NB4 (cell line): ENCODE measurements around the gene CDC42.

Source experiments
- DNase-seq: peaks from one replicate; pipeline ENCODE4 v3.0.0; 2010; ENCODE audit warnings: low read depth
- H3K4me3 ChIP-seq: one replicate; pipeline ENCODE4 v1.5.1; 2011; ENCODE audit warnings: mild to moderate bottlenecking, low read depth, low read length, moderate library complexity
- CTCF ChIP-seq: IDR thresholded peaks from one replicate; pipeline ENCODE4 v1.5.1; 2012; ENCODE audit warnings: low read depth, low read length
- MAX ChIP-seq: IDR thresholded peaks from 2 replicates; pipeline ENCODE4 v1.6.1; 2011; ENCODE audit warnings: low read depth, low read length
- MYC ChIP-seq: IDR thresholded peaks from 2 replicates; pipeline ENCODE4 v1.6.1; 2011; ENCODE audit warnings: low read depth, low read length
- POLR2A ChIP-seq: IDR thresholded peaks from 2 replicates; pipeline ENCODE4 v1.6.1; 2011; ENCODE audit warnings: mild to moderate bottlenecking; ENCODE audit not compliant: insufficient read length; ENCODE audit errors: extremely low read depth

The CDC42 gene

GRCh38 chr1:22114083-22115012 lies 61.8 kb downstream of the CDC42 start:
- TF ChIP-seq MAX (no peak), MYC (no peak), POLR2A (no peak), CTCF (no peak)
- no peak for DNase-seq

GRCh38 chr1:22115286-22115685 lies 62.8 kb downstream of the CDC42 start:
- H3K4me3 ChIP-seq: no peak overlapping the region
- no peak for DNase-seq
- no peak for TF ChIP-seq POLR2A
- no peak for TF ChIP-seq CTCF
- no peak for TF ChIP-seq MAX
- TF ChIP-seq MYC: no peak

More at GRCh38 chr1:22114083-22115012, 61.8 kb downstream of the CDC42 start:
- no peak overlapping the region for H3K4me3 ChIP-seq

- TF ChIP-seq MYC (no peak), POLR2A (no peak), MAX (no peak), CTCF (no peak)
- DNase-seq: no peak
- no peak overlapping the region for H3K4me3 ChIP-seq
Observed at GRCh38 chr1:22117238-22117637, 64.7 kb downstream of the CDC42 start.

- no peak for DNase-seq
Observed at GRCh38 chr1:22117851-22118250, 65.3 kb downstream of the CDC42 start.

GRCh38 chr1:22118291-22118992 lies 65.9 kb downstream of the CDC42 start:
- DNase-seq: no peak
- no peak overlapping the region for H3K4me3 ChIP-seq
- no peak for TF ChIP-seq CTCF
- TF ChIP-seq POLR2A: no peak
- no peak for TF ChIP-seq MAX
- TF ChIP-seq MYC: no peak

More at GRCh38 chr1:22117851-22118250, 65.3 kb downstream of the CDC42 start:
- no peak overlapping the region for H3K4me3 ChIP-seq
- no peak for TF ChIP-seq POLR2A
- TF ChIP-seq MAX: no peak
- no peak for TF ChIP-seq MYC
- no peak for TF ChIP-seq CTCF
